Activated CD4-positive, CD25-positive, alpha-beta regulatory T cell treated with anti-CD3 and anti-CD28 coated beads, Interleukin-2, amount 50 U/mL, for 72 hours (primary cell): Measurements from ENCODE around the gene PANK4.

Source experiments
- DNase-seq: peaks from one replicate; pipeline ENCODE4 v3.0.0; 2021

PANK4 gene

DNA sequence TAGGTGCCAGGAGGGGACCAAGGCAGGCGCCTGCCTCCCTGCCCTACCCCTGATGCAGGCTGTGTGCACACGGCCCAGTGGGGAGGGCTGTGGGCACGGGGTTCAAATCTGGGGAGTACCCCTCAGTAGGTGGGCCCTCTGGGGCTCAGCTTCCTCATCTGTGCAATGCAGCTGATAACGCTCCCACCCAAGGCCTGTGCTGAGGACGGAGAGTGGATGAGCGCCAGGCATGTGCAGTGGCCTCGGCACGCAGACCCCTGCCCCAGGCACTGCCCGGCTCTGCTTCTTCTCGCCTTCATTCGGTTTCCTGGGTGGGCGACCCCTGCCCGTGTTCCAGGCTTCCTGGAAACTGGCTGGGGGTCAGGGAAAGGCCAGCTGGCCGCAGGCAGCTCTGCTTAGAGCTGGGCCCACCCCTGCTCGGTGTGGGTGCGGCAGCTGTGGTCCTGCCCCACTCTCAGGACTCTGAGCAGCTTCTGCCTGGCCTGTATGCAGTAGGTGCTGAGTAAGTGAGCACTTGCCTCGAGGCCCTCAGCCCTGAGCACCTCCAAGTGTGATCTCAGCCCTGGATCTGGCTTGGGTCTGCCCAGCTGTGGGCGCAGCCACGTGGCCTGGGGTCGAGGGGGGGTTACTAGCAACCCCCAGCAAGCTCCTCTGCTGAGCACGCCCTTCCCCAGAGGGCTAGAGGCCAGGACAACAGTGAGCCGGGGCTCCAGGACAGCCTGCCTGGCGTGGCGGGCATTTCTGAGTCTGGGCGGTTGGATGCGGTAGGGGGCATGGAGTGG is 17.9 kb upstream of the PANK4 start:
- DNase-seq, result no peak

DNA sequence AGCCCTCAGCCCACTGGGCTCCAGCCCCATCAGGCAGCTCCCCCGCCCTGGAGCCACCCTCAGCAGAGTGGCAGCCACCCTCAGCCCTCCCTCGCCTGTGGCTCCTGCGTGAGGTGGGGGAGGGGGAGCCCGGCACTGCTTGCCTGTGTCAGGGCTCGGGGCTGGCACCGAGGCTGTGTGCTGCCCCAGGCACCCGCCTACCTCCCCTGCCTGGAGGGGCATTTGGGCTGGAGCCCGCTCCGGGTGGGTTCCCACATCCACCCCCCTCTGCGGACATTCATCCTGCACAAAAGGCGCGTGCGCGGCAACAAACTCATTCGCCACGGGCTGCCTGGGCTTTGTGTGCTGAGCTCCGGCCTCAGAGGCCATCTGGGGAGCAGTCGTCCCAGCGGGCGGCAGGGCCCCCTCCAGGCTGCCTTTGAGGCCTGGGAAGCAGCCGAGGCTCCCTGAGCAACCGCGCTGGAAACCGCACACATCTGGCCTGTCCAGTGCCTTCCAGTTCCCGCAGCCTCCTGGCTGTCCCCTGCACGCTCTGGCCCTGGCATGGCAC is 17.2 kb upstream of the PANK4 start:
- DNase-seq, result no peak

DNA sequence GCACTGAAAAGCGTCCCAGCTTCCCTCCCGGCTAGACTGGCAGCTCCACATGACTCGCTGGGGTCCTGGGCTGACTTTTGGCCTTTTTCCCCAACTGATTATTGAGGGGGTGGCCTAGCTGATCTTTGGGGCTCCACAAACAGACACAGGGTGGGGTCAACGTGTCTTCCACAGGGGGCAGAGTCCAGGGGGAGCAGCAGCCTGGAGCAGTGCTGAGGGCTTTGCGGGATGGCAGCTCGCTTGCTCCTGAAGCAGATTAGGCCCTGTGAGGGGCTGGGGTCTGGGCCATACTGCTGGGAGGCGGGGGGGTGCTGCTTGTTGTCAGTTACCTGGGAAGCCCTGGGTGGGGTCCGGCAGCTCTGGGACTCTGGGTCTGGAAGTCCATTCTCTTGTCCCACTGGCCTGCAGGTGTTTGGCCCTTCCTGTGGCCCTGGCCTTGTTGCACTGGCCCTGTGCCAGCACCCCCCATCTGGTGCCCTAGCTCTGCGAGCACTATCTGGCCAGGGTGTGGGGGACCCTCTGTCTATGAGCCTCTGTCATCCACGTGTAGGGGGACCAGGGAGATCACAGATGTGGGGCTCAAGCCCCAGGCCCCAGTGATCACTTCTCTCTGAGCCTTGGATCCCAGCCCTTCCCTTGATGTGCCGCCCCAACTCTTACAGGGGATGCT is 16.0 kb upstream of the PANK4 start:
- DNase-seq, result no peak

DNA sequence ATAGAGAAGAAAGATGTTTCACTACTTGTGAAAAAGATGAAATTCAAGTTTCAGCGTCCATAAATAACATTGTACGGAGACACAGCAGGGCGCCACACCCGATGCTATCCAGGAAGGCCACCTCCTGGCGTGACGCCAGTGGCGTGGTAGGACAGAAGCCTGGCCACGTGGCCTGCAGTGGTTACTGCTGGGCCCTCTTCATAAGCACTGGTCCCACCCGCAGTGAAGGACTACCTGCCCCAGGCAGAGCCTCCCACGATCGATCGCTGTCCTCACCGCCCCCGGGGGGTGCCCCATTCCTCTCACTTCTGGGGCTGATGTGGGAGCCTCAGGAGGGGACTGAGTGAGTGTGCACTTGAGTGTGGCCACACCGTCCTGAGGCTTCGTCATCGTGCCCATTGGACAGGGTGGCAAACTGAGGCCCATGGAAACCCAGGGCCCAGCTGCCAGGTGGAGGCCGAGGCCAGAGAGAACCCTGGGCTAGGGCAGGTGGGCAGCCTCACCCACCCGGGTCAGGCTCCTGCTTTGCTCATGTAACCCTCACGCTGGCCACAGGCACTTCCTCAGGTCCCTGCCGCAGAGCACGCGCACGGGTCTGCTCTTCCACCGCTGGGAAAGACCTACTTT is 15.3 kb upstream of the PANK4 start:
- DNase-seq, result no peak

GRCh38 chr1:2540816-2541492 is 14.6 kb upstream of the PANK4 start:
- DNase-seq, result no peak

GRCh38 chr1:2539312-2539907 is 13.0 kb upstream of the PANK4 start:
- no peak for DNase-seq

- DNase-seq, result no peak
Measured at GRCh38 chr1:2538872-2539271, 12.5 kb upstream of the PANK4 start.

- DNase-seq, result no peak
Measured at GRCh38 chr1:2538376-2538775, 12.0 kb upstream of the PANK4 start.

DNA sequence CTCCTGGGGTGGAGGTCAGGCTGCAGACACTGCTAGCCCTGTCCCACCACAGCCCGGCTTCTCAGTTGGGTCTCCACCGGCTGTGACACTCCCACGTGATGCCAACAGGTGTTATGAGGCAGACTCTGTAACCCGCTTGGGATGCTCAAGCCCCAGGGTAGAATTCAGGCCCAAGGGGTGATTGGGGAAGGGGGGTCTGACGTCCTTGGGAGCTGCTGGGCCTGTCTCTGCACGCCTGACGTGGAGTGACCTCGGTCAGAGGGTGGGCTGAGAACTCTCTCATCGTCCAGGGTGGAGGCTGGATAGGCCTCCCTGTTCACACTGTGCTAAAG is 11.4 kb upstream of the PANK4 start:
- DNase-seq, result no peak

GRCh38 chr1:2535981-2536380 is 9.6 kb upstream of the PANK4 start:
- DNase-seq, result no peak

DNA sequence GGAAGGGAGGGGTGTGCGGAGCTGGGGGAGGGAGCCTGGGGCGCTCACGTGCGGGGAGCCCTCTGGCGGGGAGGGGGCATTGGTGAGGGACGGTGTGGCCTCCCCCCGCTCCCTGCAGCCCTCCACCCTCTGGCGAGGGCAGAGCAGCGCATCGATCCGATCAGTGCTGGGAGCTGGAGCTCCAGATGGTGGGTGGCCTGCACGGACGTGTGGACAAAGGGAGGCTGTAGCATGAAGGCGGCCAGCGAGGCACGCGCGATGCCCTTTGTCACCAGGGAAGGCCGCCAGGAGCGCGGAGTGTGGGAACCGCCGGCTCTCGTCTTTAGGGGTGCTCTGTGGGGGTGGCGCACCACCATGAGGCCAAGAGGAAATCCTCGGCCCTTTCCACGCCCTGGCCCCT is 9.1 kb upstream of the PANK4 start:
- DNase-seq, result no peak

GRCh38 chr1:2534687-2535441 is 8.5 kb upstream of the PANK4 start:
- DNase-seq, result no peak

GRCh38 chr1:2534315-2534686 is 7.9 kb upstream of the PANK4 start:
- no peak for DNase-seq

GRCh38 chr1:2533365-2533764 is 7.0 kb upstream of the PANK4 start:
- no peak for DNase-seq

DNA sequence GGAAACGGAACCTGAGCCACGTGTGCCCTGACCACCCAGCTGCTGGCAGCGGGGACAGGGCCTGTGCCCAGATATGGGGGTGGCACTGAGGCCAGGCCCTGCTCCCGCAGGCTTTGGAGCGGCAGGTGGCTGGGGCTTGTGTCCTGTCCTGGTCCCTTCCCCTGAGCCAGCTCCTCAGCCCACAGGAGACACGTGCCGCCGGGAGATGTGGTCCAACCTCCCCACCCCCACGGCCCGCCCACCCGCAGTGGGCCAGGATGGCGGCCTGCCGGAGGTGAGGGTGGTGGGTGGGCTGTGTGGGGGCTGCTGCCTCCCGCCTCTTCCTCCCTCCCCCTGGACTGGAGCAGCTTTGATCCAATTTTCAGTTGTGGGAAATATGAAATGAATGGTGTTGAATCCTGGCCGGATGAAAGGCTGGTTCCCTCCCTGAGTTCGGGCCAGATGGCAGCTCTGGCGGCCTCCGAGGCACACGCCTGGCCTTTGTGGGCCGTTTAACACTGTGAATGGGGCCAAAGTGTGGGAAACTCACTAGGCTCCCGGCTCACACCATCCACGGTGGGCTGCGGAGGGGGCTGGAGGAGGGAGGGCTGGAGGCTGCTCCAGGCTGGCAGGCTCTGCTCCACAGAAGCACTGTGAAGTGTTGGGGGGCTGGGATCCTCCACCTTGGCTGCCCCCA is 6.2 kb upstream of the PANK4 start:
- no peak for DNase-seq

DNA sequence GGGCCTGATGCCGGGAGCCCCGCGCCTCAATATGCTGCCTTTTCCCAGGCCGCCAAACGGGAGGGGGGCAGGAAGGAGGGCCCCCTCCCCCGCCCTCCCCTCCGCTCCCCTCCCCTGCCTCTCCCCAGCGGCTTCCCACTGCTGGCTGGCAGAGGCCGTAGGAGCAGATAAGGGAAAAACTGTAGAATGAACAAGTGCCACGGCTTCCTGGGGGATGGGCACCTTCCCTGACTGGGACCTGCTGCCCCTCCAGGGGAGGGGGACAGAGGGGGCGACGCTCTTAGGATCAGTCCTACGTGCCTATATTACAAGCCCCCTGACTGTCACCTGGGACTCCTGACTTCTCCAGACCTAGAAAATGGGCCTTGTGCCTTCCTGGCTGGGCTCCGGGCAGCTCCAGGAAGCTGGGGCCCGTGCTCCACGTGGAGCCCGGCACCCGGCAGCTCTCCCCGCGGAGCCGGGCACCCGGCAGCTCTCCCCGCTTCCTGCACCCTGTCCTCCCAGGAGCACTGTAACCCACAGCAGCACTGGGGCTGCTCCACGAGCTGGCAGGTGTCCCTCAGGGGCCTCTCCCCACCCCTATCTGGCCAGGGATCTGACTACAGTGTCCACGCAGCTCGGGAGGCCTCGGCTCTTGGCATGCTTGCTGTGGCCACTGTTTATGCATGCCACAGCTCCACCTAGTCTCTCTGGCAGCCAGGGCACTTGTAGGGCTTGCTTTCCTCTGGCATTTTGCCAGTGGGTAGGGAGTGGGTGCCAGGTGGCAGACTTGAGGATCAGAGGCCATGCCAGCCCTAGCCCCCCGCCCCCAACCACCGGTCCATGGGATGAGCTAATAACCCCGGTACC is 4.3 kb upstream of the PANK4 start:
- DNase-seq, result no peak

DNA sequence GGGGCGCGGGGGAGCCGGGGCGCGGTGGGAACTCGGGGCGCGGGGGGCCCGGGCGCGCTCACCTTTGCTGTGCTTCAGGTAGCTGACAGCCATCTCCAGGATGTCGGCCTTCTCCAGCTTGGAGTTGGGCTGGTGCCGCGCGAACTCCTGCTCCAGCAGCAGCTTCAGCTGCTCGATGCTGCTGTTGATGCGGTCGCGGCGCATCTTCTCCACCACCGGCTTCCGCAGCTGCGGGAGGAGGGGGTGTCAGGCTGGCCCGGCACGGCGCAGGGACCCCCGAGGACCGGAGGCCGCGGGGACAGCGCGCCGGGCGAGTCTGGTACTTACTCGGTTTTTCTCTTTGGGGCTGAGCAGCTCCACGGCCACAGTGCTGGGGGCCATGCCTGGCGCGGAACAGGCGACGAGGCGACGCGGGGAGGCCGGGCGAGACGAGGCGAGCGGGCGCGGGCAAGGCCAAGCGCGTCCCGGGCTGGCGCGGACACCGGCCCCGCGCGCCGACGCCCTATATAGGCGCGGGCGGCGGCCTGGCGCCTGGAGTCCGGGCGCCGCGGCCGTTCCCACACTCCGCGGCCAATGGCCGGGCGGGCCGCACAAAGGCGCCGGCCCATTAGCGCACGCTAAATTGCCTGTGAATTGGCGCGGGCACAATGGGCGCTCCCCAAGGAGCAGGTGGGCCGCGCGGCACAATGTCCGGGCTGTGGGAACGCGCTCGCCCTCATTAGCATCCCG is 3.6 kb upstream of the PANK4 start, which contains the start of gene HES5:
TSS of gene HES5 (minus strand) at position 480 of the 729 bp plus-strand sequence. CDS start at position 381, 99 bp downstream.
- DNase-seq, result no peak

DNA sequence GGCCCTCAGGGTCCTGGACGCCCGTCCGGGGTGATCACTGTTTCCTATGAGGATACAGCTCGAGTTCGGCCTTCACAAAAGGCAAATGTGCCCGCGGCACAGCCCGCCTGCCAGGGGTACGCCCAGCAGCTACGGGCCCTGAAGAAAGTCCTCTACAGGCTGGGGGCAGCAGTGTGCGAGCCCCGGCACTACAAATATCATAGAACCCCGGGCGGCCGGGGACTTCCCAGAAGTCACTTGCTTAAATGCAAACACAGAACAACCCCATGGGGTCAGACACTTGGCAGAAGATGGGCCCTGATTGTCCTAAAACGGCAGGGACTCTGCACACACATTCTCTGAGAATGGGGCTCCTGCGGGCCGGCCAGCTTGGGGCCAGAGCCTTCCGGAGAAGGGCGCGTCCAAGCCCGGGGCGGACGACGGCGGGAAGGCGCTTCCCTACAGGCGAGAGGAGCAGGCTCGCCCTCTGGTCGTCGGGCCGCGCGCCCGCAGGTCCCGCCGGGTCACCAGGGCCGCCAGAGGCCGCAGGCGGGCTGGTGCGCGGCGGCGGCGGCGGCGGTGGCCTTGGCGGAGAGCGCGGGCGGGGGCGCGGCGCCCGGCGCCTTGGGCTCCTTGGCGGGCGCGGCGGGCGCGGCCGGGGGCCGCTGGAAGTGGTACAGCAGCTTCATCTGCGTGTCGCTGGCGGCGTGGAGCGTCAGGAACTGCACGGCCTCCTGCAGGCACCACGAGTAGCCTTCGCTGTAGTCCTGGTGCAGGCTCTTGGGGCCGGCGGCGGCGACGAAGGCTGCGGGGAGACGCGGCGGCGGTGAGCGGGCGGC is 2.8 kb upstream of the PANK4 start:
- DNase-seq, result no peak

GRCh38 chr1:2528611-2528965 is 2.2 kb upstream of the PANK4 start:
- no peak for DNase-seq
